ENCODE measurements around the gene AP2B1. TPM values are rescaled to one million over a fixed set of nuclear protein-coding genes. Genes with fewer than 3 reads are reported as not detected.

AP2B1 gene
- total RNA-seq, 2 donors from 2014 or later: 44.5 to 68.3 TPM

- no peak overlapping the region for H3K27ac ChIP-seq
- H3K9me3 ChIP-seq: no peaks in the 10 kb centered on the region
- TF ChIP-seq CTCF (IDR thresholded peaks at IDR 0.05): no peak
- no peaks in the 10 kb centered on the region for H3K36me3 ChIP-seq
- H3K4me3 ChIP-seq: peak overlapping the region; percentile 82
- no peak for ATAC-seq (ENCODE audit: insufficient number of reproducible peaks, low FRiP score, low read depth)
- peaks cover 5 to 14% of the 10 kb centered on the region in 2 donors for H3K4me1 ChIP-seq (ENCODE audit: control insufficient read depth in 1 of 2, low read depth in 2 of 2)
- H3K27me3 ChIP-seq (replicated peaks; ENCODE audit: insufficient read depth): no peaks in the 10 kb centered on the region
- no peak for DNase-seq (ENCODE audit: low spot score)
Observed at GRCh38 chr17:35732806-35733136, 145.6 kb downstream of the AP2B1 start.

- ATAC-seq (ENCODE audit: insufficient number of reproducible peaks, low FRiP score, low read depth) (no peak), DNase-seq (ENCODE audit: low spot score) (no peak)
- Histone ChIP-seq H3K36me3 (no peaks in the 10 kb centered on the region), H3K27ac (no peak overlapping the region), H3K27me3 (replicated peaks; ENCODE audit: insufficient read depth) (no peaks in the 10 kb centered on the region), H3K4me1 (ENCODE audit: control insufficient read depth in 1 of 2, low read depth in 2 of 2) (peaks cover 5 to 14% of the 10 kb centered on the region in 2 donors), H3K4me3 (no peak overlapping the region), H3K9me3 (no peaks in the 10 kb centered on the region)
- TF ChIP-seq CTCF (IDR thresholded peaks at IDR 0.05): no peak
Observed at GRCh38 chr17:35733366-35733765, 146.2 kb downstream of the AP2B1 start.

GRCh38 chr17:35734396-35734795 is 147.3 kb downstream of the AP2B1 start:
- ATAC-seq (ENCODE audit: insufficient number of reproducible peaks, low FRiP score, low read depth): no peak

GRCh38 chr17:35735036-35735805 is 148.1 kb downstream of the AP2B1 start:
- DNase-seq (ENCODE audit: low spot score) (no peak), ATAC-seq (ENCODE audit: insufficient number of reproducible peaks, low FRiP score, low read depth) (no peak)
- Histone ChIP-seq H3K27ac (no peak overlapping the region), H3K27me3 (replicated peaks; ENCODE audit: insufficient read depth) (no peaks in the 10 kb centered on the region), H3K9me3 (no peaks in the 10 kb centered on the region), H3K4me1 (ENCODE audit: control insufficient read depth in 1 of 2, low read depth in 2 of 2) (peaks cover 5 to 14% of the 10 kb centered on the region in 2 donors), H3K4me3 (no peak overlapping the region), H3K36me3 (no peaks in the 10 kb centered on the region)
- no peak for TF ChIP-seq CTCF (IDR thresholded peaks at IDR 0.05)

More at GRCh38 chr17:35734396-35734795, 147.3 kb downstream of the AP2B1 start:
- H3K27me3 ChIP-seq (replicated peaks; ENCODE audit: insufficient read depth): no peaks in the 10 kb centered on the region
- peaks cover 5 to 14% of the 10 kb centered on the region in 2 donors for H3K4me1 ChIP-seq (ENCODE audit: control insufficient read depth in 1 of 2, low read depth in 2 of 2)
- H3K36me3 ChIP-seq: no peaks in the 10 kb centered on the region
- H3K4me3 ChIP-seq: no peak overlapping the region
- DNase-seq (ENCODE audit: low spot score): no peak
- TF ChIP-seq CTCF (IDR thresholded peaks at IDR 0.05): no peak
- H3K9me3 ChIP-seq: no peaks in the 10 kb centered on the region
- no peak overlapping the region for H3K27ac ChIP-seq

GRCh38 chr17:35736236-35736635 is 149.1 kb downstream of the AP2B1 start:
- Histone ChIP-seq H3K27ac (no peak overlapping the region), H3K9me3 (no peaks in the 10 kb centered on the region), H3K4me3 (no peak overlapping the region), H3K36me3 (no peaks in the 10 kb centered on the region), H3K27me3 (replicated peaks; ENCODE audit: insufficient read depth) (no peaks in the 10 kb centered on the region), H3K4me1 (ENCODE audit: control insufficient read depth in 1 of 2, low read depth in 2 of 2) (peaks cover under 1 to 13% of the 10 kb centered on the region in 2 donors)
- TF ChIP-seq CTCF (IDR thresholded peaks at IDR 0.05): no peak
- DNase-seq (ENCODE audit: low spot score) (no peak), ATAC-seq (ENCODE audit: insufficient number of reproducible peaks, low FRiP score, low read depth) (no peak)

All from thoracic aorta (tissue), 2 donors.